ENCODE measurements around the gene IL16.

IL16 gene

GRCh38 chr15:81308260-81308659, 111.6 kb downstream of the IL16 start:
- ChIA-PET CTCF (no interaction called here), POLR2A (interaction anchor here (2.0 kb wide), 1 partner anchor 16 kb away, joined by 6 read pairs; the partner anchor contains the start of gene STARD5)
- DNase-seq (ENCODE audit: extremely low spot score) = no peak
- no peak for TF ChIP-seq ARNT (IDR thresholded peaks at IDR 0.05)
- no peak for TF ChIP-seq FOXM1 (IDR thresholded peaks at IDR 0.05; ENCODE audit: borderline replicate concordance)
- TF ChIP-seq FOXA1 (IDR thresholded peaks at IDR 0.05) = no peak
- TF ChIP-seq HDGF (IDR thresholded peaks at IDR 0.05; ENCODE audit: borderline replicate concordance) = no peak
- TF ChIP-seq SP1 (IDR thresholded peaks at IDR 0.05) = no peak
- no peak for TF ChIP-seq PKNOX1 (IDR thresholded peaks at IDR 0.05)
- TF ChIP-seq L3MBTL2 (conservative IDR thresholded peaks at IDR 0.05) = no peak
- TF ChIP-seq TARDBP (IDR thresholded peaks at IDR 0.05) = no peak

GRCh38 chr15:81309647-81310450, 113.2 kb downstream of the IL16 start:
- CTCF ChIA-PET = no interaction called here
- POLR2A ChIA-PET = interaction anchor here (1.4 kb wide), 1 partner anchor 14 kb away, joined by 4 read pairs; the partner anchor contains the start of gene STARD5
- TF ChIP-seq NFRKB (IDR thresholded peaks at IDR 0.05) (no peak), CTBP1 (IDR thresholded peaks at IDR 0.05; ENCODE audit: borderline replicate concordance) (no peak), L3MBTL2 (conservative IDR thresholded peaks at IDR 0.05) (no peak), PKNOX1 (IDR thresholded peaks at IDR 0.05) (no peak), FOXM1 (IDR thresholded peaks at IDR 0.05; ENCODE audit: borderline replicate concordance) (no peak), ZNF384 (IDR thresholded peaks at IDR 0.05) (no peak), HDGF (IDR thresholded peaks at IDR 0.05; ENCODE audit: borderline replicate concordance) (no peak), FOXA1 (IDR thresholded peaks at IDR 0.05) (no peak), LEF1 (IDR thresholded peaks at IDR 0.05; ENCODE audit: borderline replicate concordance) (no peak), SUZ12 (IDR thresholded peaks at IDR 0.05) (no peak)
- DNase-seq (ENCODE audit: extremely low spot score) = no peak

- CTCF ChIA-PET = no interaction called here
- POLR2A ChIA-PET = interaction anchor here (1.4 to 1.8 kb wide), 2 partner anchors 13 to 14 kb away, joined by 4 to 9 read pairs; partner anchors contain the start of gene STARD5
- DNase-seq (ENCODE audit: extremely low spot score) = no peak
- TF ChIP-seq ARNT (IDR thresholded peaks at IDR 0.05) (no peak), HDGF (IDR thresholded peaks at IDR 0.05; ENCODE audit: borderline replicate concordance) (no peak), CTBP1 (IDR thresholded peaks at IDR 0.05; ENCODE audit: borderline replicate concordance) (no peak), LEF1 (IDR thresholded peaks at IDR 0.05; ENCODE audit: borderline replicate concordance) (no peak)
Measured at GRCh38 chr15:81310480-81310879, 113.8 kb downstream of the IL16 start.

- POLR2A ChIA-PET = interaction anchor here (1.8 kb wide), 1 partner anchor 12 kb away, joined by 9 read pairs; the partner anchor contains the start of gene STARD5
- no peak for DNase-seq (ENCODE audit: extremely low spot score)
- TF ChIP-seq CTBP1 (IDR thresholded peaks at IDR 0.05; ENCODE audit: borderline replicate concordance) (no peak), ELF4 (IDR thresholded peaks at IDR 0.05) (no peak), TARDBP (IDR thresholded peaks at IDR 0.05) (no peak), HDGF (IDR thresholded peaks at IDR 0.05; ENCODE audit: borderline replicate concordance) (no peak), ARNT (IDR thresholded peaks at IDR 0.05) (no peak), PKNOX1 (IDR thresholded peaks at IDR 0.05) (no peak), FOXM1 (IDR thresholded peaks at IDR 0.05; ENCODE audit: borderline replicate concordance) (no peak), FOXA1 (IDR thresholded peaks at IDR 0.05) (no peak), SUZ12 (IDR thresholded peaks at IDR 0.05) (no peak), LEF1 (IDR thresholded peaks at IDR 0.05; ENCODE audit: borderline replicate concordance) (no peak), BHLHE40 (IDR thresholded peaks at IDR 0.05; ENCODE audit: borderline replicate concordance) (no peak), L3MBTL2 (conservative IDR thresholded peaks at IDR 0.05) (no peak), ZNF384 (IDR thresholded peaks at IDR 0.05) (no peak), NFRKB (IDR thresholded peaks at IDR 0.05) (no peak), FOXK2 (IDR thresholded peaks at IDR 0.05) (no peak)
- CTCF ChIA-PET = no interaction called here
Measured at GRCh38 chr15:81311752-81312464, 115.2 kb downstream of the IL16 start.

GRCh38 chr15:81312790-81313543, 116.3 kb downstream of the IL16 start:
- ChIA-PET POLR2A (no interaction called here), CTCF (no interaction called here)
- no peak for DNase-seq (ENCODE audit: extremely low spot score)
- TF ChIP-seq ARNT (IDR thresholded peaks at IDR 0.05) = no peak
- no peak for TF ChIP-seq SP1 (IDR thresholded peaks at IDR 0.05)

- CTCF ChIA-PET = interaction anchor here (0.9 kb wide), 1 partner anchor 48 kb away, joined by 3 read pairs; no protein-coding TSS in a partner anchor
- TF ChIP-seq PKNOX1 (IDR thresholded peaks at IDR 0.05) (no peak), ZNF384 (IDR thresholded peaks at IDR 0.05) (no peak), L3MBTL2 (conservative IDR thresholded peaks at IDR 0.05) (no peak), HDGF (IDR thresholded peaks at IDR 0.05; ENCODE audit: borderline replicate concordance) (no peak), LEF1 (IDR thresholded peaks at IDR 0.05; ENCODE audit: borderline replicate concordance) (no peak), SP1 (IDR thresholded peaks at IDR 0.05) (no peak), NFRKB (IDR thresholded peaks at IDR 0.05) (no peak), FOXA1 (IDR thresholded peaks at IDR 0.05) (no peak), CTBP1 (IDR thresholded peaks at IDR 0.05; ENCODE audit: borderline replicate concordance) (no peak), BHLHE40 (IDR thresholded peaks at IDR 0.05; ENCODE audit: borderline replicate concordance) (no peak), FOXK2 (IDR thresholded peaks at IDR 0.05) (no peak), ARNT (IDR thresholded peaks at IDR 0.05) (no peak), ELF4 (IDR thresholded peaks at IDR 0.05) (no peak), SUZ12 (IDR thresholded peaks at IDR 0.05) (no peak), FOXM1 (IDR thresholded peaks at IDR 0.05; ENCODE audit: borderline replicate concordance) (no peak), TARDBP (IDR thresholded peaks at IDR 0.05) (no peak)
- POLR2A ChIA-PET = no interaction called here
- DNase-seq (ENCODE audit: extremely low spot score) = no peak
Measured at GRCh38 chr15:81313686-81314085, 117.0 kb downstream of the IL16 start.
